Breast epithelium (tissue), 3 donors: ENCODE data around the gene ZFHX3.

Source experiments
- POLR2A ChIP-seq: fragments of 450-650 bp; IDR thresholded peaks from one replicate; pipeline ENCODE4 v1.6.1; 2016; ENCODE audit warnings: antibody characterized with exemption, mild to moderate bottlenecking, moderate library complexity
- POLR2AphosphoS5 ChIP-seq, 3 donors: sonication (generic); formaldehyde crosslinking; IDR thresholded peaks; one replicate each; pipeline ENCODE4 v1.6.1; 2017; ENCODE audit warnings: antibody characterized with exemption in 3 of 3
- TF ChIP-seq, protein P1 (sequence below), 3 donors: fragments of 450-650 bp; IDR thresholded peaks; one replicate each; pipeline ENCODE4 v1.5.1; 2016 to 2017; ENCODE audit warnings: antibody characterized with exemption in 3 of 3, mild to moderate bottlenecking in 3 of 3, moderate library complexity in 3 of 3

DNA sequence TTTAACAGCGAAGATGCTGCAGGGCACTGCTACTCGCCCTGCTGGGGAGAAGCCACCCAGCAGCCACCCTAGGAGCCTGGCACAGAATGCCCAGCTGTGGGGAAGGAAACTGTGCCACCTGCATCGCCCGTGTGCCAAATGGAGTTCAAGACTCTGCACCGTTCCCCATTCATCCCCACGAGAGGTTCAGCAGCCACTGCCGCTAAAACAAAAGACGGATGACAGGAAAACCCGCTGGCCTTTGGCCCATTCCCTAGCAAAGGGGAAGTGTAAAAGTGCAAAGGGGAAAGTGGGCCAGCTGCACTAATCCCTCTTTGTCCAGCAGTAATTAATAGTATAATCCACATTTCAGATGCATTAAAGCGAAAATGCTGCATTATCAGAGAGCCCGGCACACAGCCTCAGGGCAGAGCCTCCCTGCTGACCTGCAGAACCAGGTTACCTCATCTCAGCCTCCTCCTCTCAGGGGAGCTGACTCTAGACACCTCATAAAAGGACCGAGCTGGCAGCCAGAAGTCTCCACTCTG lies 37.7 kb downstream of the ZFHX3 start:
- TF ChIP-seq, protein P1, sequence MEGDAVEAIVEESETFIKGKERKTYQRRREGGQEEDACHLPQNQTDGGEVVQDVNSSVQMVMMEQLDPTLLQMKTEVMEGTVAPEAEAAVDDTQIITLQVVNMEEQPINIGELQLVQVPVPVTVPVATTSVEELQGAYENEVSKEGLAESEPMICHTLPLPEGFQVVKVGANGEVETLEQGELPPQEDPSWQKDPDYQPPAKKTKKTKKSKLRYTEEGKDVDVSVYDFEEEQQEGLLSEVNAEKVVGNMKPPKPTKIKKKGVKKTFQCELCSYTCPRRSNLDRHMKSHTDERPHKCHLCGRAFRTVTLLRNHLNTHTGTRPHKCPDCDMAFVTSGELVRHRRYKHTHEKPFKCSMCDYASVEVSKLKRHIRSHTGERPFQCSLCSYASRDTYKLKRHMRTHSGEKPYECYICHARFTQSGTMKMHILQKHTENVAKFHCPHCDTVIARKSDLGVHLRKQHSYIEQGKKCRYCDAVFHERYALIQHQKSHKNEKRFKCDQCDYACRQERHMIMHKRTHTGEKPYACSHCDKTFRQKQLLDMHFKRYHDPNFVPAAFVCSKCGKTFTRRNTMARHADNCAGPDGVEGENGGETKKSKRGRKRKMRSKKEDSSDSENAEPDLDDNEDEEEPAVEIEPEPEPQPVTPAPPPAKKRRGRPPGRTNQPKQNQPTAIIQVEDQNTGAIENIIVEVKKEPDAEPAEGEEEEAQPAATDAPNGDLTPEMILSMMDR (IDR thresholded peaks at IDR 0.05): no peak
- TF ChIP-seq POLR2A (no peak), POLR2AphosphoS5 (IDR thresholded peaks at IDR 0.05) (no peak)
